ENCODE measurements around the gene IMPACT.

GRCh38 chr18:24396082-24396633 lies 30.3 kb upstream of the IMPACT start:
- no peak for TF ChIP-seq POLR2AphosphoS5 (IDR thresholded peaks at IDR 0.05; ENCODE audit: borderline replicate concordance, low read depth, low read length)
- no peak for TF ChIP-seq EZH2 (IDR thresholded peaks at IDR 0.05)
